Muscle layer of duodenum (tissue), 2 donors: ENCODE data around the gene HIRA.
"Not testable (repeated sequence)": the region's sequence is repeated elsewhere in the genome, so short reads cannot be mapped to it uniquely, and the experiment has no call there.

ENCODE experiments used
- H3K27ac ChIP-seq: one replicate; pipeline ENCODE4 v1.7.0; 2013; ENCODE audit warnings: mild to moderate bottlenecking, low read length
- H3K27me3 ChIP-seq: one replicate; pipeline ENCODE4 v1.7.0; 2013; ENCODE audit warnings: low read depth, mild to moderate bottlenecking, control low read depth, low read length
- H3K36me3 ChIP-seq, 2 donors: one replicate each; pipeline ENCODE4 v1.7.0; 2013; ENCODE audit warnings: low read length in 2 of 2, control low read depth in 1 of 2, mild to moderate bottlenecking in 1 of 2; ENCODE audit not compliant: insufficient read depth in 2 of 2, control insufficient read depth in 1 of 2
- H3K4me1 ChIP-seq, 2 donors: one replicate each; pipeline ENCODE4 v1.7.0; 2013; ENCODE audit warnings: low read length in 2 of 2, mild to moderate bottlenecking in 2 of 2, control low read depth in 1 of 2, moderate library complexity in 1 of 2; ENCODE audit not compliant: insufficient read depth in 2 of 2, control insufficient read depth in 1 of 2
- H3K4me3 ChIP-seq, 2 donors: one replicate each; pipeline ENCODE4 v1.7.0; 2013; ENCODE audit warnings: low read length in 2 of 2, low read depth in 1 of 2, mild to moderate bottlenecking in 1 of 2
- H3K9me3 ChIP-seq, 2 donors: one replicate each; pipeline ENCODE4 v1.7.0; 2013; ENCODE audit warnings: low read length in 2 of 2, control low read depth in 1 of 2, mild to moderate bottlenecking in 1 of 2; ENCODE audit not compliant: control insufficient read depth in 1 of 2
- donor health status: healthy.

The HIRA gene

DNA sequence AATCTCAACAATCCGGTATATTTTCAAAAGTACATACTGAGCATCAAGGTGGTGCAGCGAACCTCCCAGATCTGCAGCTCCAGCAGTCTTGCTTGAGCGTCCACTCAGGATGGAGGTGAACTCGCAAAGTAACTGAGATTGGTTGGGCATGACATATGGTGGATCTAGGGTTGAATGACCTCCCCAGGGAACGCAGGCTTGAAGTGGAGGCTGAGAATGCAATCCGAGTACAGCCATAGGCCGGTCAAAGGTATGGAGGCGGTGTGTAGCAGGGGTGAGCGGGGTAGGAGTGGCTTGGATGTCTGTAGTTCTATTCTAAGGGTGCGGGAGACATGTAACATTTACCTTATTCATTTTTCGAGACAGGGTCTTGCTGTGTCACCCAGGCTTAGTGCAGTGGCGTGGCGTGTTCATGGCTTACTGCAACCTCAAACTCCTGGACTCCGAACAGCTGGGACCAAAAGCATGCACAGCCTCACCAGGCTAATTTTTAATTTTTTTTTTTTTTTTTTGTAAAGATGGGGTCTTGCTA is 16.6 kb upstream of the HIRA start:
- Histone ChIP-seq H3K4me1 (peaks cover 10 to 22% of the 10 kb centered on the region in 2 donors), H3K36me3 (peaks cover 28 to 31% of the 10 kb centered on the region in 2 donors), H3K4me3 (peak overlapping the region; percentile 71 to 86), H3K27ac (peak overlapping the region; percentile 47), H3K27me3 (no peaks in the 10 kb centered on the region), H3K9me3 (no peaks in the 10 kb centered on the region)

DNA sequence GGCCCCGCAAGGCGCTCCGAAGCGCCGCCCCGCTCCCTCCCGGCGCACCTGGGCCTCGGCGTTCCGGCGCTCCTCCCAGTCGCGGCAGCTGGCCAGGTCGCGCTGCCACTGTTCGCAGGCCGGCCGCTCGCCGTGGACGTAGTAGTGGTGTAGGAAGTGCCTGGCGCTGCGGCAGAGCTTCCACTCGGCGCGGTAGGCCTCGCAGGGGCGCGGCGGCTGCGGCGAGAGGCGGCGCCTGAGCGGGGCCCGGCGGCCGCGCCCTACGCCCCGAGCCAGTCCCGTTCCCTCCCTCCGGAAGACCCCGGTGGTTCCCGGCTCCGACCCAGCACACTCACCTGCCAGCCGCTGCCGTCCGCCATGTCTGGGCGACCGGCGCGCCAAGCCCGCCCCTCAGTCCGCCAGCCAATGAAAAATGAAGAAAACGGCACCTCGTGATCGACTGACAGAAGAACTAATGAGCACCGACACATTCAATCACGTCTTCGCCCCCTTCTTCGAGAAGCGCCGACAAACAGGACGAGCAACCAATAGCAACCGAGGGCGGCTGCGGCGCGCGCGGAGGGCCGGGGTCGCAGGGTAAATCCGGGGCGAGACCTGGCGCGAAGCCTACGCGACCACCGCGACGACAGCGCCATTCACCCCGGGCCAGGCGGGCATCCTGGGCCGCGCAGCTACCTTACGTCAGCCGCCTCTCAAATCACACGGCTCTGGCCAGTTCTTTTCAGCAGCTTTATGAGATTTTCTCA is 16.0 kb upstream of the HIRA start, which contains the start of gene C22orf39:
Gene C22orf39 (minus strand): TSS at position 382 of the 746 bp plus-strand sequence. CDS start 23 bp downstream, at position 359.
- H3K27me3 ChIP-seq = no peaks in the 10 kb centered on the region
- H3K36me3 ChIP-seq = peaks cover 22 to 27% of the 10 kb centered on the region in 2 donors
- peak within 1 kb of the TSS; percentile 71 to 86 for H3K4me3 ChIP-seq
- H3K4me1 ChIP-seq = peaks cover 10 to 22% of the 10 kb centered on the region in 2 donors
- peak within 1 kb of the TSS; percentile 47 for H3K27ac ChIP-seq
- H3K9me3 ChIP-seq = no peaks in the 10 kb centered on the region

DNA sequence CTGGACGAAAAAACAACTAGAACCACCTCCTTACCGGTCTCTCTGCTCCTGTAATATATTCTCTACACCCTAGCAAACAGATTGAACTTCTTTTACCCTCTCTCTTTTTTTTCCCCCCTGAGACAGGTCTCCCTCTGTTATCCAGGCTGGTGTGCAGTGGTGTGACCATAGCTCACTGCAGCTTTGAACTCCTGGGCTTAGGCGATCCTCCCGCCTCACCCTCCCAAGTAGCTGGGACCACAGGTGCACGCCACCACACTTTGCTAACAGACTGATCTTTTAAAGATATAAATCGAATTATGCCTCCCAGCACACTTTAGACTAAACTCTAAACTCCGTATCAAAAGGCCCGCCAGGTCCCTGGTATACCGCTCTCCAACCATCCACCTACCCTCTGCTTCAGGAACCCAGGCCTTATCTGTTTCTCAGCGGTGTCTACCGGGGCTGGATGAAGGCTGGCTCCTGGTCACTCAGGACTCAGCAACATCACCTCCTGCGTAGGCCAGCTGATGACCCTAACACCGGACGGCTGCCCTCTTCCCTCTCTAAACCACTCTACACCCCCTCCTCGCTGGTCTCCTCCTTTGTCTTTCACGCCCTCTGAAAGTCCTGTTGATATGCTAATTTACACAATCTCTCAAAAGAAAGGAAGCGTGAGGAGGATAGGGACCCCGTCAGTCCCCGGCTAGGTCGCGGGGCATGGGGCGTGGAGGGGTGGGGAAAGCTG is 15.2 kb upstream of the HIRA start:
- Histone ChIP-seq H3K27me3 (no peaks in the 10 kb centered on the region), H3K27ac (peak overlapping the region; percentile 47), H3K4me1 (peaks cover 10 to 22% of the 10 kb centered on the region in 2 donors), H3K9me3 (no peaks in the 10 kb centered on the region), H3K36me3 (peaks cover 19 to 20% of the 10 kb centered on the region in 2 donors), H3K4me3 (peak overlapping the region; percentile 71 to 86)

DNA sequence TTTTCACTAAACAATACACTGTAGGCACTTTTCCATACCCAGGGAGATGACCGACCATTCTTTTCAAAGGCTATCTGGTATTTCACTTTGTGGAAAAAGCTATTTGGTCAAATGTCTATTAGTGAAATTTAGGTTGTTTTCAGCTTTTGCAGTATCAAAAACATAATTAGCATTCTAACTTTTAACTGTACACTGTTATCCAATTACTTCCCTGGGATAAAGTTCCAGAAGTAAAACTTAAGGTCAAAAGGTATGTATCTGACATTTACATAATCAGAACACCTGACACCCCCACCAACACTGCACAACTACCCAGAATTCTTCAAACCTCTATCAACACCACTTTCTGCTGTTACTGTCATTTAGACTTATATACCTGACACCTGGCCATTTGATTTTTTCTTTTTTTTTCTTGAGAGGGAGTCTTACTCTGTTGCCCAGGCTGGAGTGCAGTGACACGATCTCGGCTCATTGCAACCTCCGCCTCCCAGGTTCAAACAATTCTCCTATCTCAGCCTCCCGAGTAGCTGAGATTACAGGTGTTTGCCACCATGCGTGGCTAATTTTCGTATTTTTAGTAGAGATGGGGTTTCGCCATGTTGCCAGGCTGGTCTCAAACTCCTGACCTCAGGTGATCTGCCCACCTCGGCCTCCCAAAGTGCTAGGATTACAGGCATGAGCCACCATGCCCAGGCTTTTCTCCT is 13.9 kb upstream of the HIRA start:
- not testable (repeated sequence) for H3K27me3 ChIP-seq, H3K27ac ChIP-seq, H3K4me3 ChIP-seq

DNA sequence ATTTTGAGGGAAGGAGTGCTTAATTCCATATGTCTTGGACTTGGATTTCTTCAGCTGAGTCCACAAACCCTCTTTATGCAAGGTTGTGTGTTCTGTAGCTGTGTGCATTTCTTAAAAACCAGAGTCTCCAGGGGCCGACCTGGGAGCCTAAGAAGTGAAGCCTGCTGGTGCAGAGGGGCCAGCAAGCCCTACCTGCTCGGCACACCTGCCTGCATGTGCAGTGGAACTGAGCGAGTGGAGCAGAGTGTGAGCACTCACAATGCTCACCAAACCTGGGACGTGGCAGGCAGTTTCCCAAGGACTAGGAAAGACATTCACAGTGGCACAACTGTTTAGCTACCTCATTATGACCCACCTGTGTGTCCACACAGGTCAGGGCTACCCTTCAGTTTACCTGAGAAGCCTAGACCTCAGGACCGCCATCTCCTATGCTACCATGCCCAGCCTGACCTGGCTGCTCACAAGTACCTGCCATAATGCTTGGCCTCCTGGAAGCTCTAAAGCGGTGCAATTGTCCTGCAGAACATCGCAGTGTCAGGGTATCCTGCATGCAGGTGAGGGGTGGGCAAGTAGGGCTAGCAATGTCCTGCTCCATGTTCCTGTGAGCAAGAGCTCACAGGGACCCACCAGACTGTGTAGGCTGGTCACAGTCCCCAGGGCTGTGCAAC is 12.1 kb upstream of the HIRA start:
- H3K36me3 ChIP-seq = peaks cover 15 to 18% of the 10 kb centered on the region in 2 donors
- H3K4me1 ChIP-seq = peaks cover 10 to 22% of the 10 kb centered on the region in 2 donors

More for the DNA sequence above, 13.9 kb upstream of the HIRA start:
- Histone ChIP-seq H3K4me1 (peaks cover 10 to 22% of the 10 kb centered on the region in 2 donors), H3K36me3 (peaks cover 12 to 18% of the 10 kb centered on the region in 2 donors)
- not testable (repeated sequence) for H3K9me3 ChIP-seq

DNA sequence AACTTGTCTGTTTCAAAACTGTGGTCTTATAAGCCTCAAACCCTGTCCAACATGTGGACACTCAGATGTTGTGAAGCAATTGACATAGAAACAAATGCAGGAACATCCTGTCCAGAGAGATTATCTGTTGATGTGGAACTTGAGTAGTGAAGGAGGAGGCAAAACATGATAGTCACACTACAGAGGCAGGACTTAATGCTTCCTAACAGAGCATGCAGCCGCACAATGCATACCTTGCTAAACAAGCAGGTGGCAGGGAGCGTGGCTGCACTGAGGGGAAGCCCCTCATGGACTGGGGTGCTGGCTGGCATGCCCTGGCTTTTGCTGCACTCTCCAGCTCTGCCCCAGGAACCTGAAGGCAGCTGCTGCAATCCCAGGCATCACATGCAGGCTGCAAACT is 10.6 kb upstream of the HIRA start:
- Histone ChIP-seq H3K4me3 (no peak overlapping the region), H3K9me3 (no peaks in the 10 kb centered on the region), H3K27ac (no peak overlapping the region), H3K27me3 (no peaks in the 10 kb centered on the region), H3K4me1 (peaks cover 5 to 15% of the 10 kb centered on the region in 2 donors), H3K36me3 (peaks cover 15 to 18% of the 10 kb centered on the region in 2 donors)

More for the DNA sequence above, 12.1 kb upstream of the HIRA start:
- H3K9me3 ChIP-seq = no peaks in the 10 kb centered on the region
- no peak overlapping the region for H3K4me3 ChIP-seq
- no peaks in the 10 kb centered on the region for H3K27me3 ChIP-seq
- no peak overlapping the region for H3K27ac ChIP-seq

DNA sequence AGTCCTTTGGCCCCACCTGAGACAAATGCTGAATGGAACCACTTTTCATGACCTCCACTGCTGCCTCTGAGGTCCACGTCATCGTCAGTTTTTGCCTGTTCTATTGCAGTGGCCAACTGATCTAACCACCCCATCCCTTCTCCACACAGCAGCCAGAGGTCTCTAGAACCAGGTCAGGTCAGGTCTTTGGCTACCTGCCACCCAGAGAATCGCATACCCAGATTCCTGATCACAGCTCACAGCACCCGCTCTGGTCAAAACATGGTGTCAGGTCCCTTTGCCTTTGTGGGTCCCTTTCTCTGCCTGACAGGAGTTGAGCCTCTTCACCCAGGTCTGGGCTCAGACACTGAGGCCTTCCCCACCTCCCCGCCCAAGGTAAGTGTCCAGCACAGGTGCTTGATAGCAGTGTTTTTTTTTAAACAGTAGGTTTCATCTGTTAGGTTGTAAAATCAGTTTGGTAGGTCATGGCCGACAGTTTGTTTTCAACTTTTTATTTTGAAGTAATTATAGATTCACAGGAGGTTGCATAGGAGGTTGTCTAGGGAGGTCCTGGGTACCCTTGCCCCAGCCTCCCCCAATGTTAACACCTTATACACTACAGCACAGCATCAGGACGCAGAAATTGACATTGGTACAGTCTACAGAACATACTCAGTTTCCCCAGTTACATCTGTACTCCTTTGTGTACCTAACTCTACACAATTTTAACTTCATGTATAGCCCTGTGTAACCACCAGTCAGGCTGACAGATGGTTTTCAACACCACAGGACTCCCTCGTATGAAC is 9.1 kb upstream of the HIRA start:
- Histone ChIP-seq H3K4me1 (peaks cover 0 to 2% of the 10 kb centered on the region in 2 donors), H3K27ac (no peak overlapping the region), H3K9me3 (no peaks in the 10 kb centered on the region), H3K4me3 (no peak overlapping the region), H3K27me3 (no peaks in the 10 kb centered on the region), H3K36me3 (peaks cover 17 to 27% of the 10 kb centered on the region in 2 donors)

DNA sequence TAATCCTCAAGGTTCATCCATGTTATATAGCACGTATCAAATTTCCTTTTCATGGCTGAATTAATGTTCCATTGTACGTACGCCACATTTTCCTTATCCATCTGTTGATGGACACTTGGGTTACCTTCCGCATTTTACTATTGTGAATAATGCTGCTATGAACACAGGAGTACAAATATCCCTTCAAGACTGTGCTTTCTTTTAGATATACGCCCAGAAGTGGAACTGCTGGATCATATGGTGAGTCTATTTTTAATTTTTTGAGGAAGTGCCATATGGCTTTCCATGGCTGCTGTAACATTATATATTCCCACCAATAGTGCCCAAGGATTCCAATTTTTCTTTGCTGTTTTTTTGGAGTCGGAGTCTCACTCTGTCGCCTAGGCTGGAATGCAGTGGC is 6.8 kb upstream of the HIRA start:
- H3K27me3 ChIP-seq = no peaks in the 10 kb centered on the region
- H3K27ac ChIP-seq = no peak overlapping the region
- H3K9me3 ChIP-seq = no peaks in the 10 kb centered on the region
- H3K36me3 ChIP-seq = peaks cover 22 to 34% of the 10 kb centered on the region in 2 donors
- H3K4me3 ChIP-seq = no peak overlapping the region
- peaks cover 0 to 5% of the 10 kb centered on the region in 2 donors for H3K4me1 ChIP-seq

DNA sequence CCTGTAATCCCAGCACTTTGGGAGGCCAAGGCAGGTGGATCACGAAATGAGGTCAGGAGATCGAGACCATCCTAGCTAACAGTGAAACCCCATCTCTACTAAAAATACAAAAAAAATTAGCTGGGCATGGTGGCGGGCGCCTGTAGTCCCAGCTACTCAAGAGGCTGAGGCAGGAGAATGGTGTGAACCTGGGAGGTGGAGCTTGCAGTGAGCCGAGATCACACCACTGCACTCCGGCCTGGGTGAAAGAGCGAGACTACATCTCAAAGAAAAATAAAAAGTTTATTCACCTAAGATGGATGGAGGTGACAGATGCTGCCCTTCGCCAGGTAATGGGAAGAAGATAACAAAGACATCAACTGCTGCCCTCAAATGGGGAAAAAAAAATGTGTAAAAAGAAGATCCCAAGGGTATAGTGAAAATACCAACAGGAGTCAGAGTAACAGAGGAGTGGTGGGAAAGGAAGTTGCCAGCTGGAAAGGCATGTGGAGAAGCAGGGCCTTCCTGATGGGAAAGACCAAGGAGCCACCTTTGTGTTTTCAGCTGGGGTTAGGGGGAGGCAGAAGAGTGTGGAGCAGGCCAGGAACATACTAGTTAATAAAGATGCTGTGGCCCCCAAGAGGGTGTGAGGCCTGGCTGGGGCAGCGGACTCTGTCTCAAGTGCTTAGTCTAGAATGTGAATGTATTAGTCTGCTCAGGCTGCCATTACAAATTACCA is 5.1 kb upstream of the HIRA start:
- H3K4me1 ChIP-seq, H3K9me3 ChIP-seq, H3K27ac ChIP-seq, H3K4me3 ChIP-seq, H3K27me3 ChIP-seq: not testable (repeated sequence)
- H3K36me3 ChIP-seq = peaks cover 19 to 33% of the 10 kb centered on the region in 2 donors
